Ureter (tissue), 1 donor: Measurements from ENCODE around the gene PCSK2. TPM values are rescaled to one million over a fixed set of nuclear protein-coding genes. Genes with fewer than 3 reads are reported as not detected.

Experiments used
- DNase-seq: peaks from one replicate; pipeline ENCODE4 v3.0.0-alpha.2; 2020; ENCODE audit warnings: low spot score
- total RNA-seq: library from RNA; stranded (reverse); gene quantifications from one replicate; pipeline ENCODE4 v1.2.4, GENCODE V29; 2023
- donor health status: DM: yes; HTN: yes; CAD: no.

Gene PCSK2
- total RNA-seq, 1 donor from 2014 or later: not detected

DNA sequence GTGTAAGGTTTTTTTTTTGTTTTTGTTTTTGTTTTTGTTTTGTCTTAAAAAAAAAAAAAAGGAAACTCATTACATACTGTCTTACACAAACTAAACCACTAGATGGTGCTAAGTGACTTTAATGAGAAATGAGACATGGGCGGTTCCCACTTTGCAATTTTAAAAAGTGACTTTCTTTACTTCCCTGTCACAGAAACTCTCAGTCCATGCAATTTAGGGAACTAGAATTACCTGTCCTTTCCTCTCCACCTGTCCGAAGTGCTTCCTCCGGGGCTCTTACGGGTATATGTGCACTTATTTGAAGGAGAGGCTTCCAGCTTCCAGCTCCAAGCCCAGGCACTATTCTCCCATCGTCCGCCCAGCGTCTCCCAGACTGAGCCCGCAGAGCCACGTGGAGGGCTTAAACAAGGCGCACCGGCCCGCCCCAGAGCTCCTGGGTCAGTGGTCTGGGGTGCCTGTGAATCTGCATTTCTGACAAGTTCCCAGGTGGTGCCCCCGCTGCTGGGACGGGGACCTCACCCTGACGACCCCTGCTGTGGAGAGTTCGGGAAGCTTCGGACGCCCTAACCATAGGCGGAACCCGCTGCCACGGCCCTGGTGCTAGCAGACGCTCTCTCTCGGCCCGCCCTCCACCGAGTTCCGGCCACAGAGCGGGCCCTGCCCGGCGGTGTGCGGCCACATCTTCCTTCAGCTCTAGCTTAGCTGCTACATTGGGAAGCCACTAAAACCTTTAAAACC is 278.2 kb downstream of the PCSK2 start:
- DNase-seq: peak; percentile 60

DNA sequence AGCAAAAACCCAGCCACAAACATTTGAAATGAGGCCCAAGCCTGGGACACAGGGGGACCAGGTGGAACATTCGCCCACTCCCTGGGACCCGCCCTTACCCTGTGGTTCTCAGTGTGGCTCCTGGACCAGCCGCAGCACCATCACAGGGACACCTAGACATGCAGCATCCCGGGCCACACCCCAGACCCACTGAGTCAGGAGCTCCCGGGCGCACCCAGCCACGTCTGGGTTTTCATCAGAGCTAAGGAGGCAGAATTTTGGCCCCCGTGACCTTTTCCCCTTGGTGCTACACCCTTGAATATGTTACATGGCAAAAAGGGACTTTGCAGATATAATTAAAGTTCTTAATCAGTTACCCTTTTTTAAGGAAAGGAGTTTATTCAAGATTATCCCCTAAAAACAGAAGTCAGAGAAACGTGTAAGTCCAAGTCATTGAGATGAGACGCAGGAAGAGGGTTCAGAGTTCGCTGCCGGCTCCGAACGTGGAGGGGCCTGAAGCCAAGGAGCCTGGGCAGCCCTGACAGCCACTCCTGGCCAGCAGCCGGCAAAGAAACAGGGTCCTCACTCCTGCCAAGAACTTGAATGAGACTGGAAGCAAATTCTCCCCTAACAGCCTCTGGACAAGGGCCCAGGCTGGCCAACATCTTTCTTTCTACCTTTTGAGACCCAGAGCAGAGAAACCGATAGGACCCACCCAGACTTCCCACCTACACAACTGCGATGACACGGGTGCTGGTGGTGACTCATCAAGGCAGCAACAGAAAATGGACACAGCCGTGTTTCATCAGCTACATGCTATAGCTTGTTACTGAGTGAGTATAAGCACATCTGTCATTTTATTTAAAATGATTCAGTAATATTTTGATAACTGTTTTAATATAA is 279.0 kb downstream of the PCSK2 start:
- DNase-seq: no peak

- no peak for DNase-seq
These were observed 280.2 kb downstream of the PCSK2 start for GRCh38 chr20:17507032-17507431.

DNA sequence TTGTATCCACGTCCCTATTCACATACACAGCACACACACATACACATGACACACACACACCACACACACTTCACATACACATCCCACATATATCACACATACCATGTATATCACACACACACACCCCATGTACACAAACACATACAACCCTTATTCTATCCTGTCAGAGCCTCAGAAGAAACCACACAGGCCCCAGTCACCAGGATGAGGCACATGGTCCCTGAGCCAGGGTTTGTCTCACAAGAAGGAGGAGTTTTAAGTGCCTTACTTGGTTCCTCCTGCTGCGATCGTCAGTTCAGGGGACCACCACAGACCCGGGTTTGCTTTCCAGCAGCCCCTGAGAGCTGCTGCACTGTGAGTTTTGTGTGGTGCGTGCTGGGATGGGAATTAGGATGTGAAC is 280.7 kb downstream of the PCSK2 start:
- no peak for DNase-seq

DNA sequence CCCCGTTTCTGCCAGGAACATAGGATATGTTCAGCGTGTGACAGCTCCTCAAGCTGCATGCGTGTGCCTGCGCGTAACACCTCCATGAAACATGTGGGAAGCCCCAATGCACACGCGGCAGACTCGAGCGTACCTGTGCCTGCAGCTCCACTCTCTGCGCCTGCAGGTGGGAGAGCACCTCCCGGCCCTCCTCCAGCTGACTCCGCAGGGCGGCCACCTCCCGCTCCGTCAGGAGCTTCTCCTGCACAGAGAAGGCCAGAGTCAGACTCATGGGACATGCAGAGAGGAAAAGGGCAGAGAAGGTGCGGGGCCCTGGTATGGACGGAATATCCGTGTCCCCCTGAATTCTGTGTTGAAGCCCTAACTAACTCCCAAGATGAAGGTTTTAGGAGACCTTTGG is 281.9 kb downstream of the PCSK2 start:
- DNase-seq: no peak

GRCh38 chr20:17510548-17510947 is 283.7 kb downstream of the PCSK2 start:
- no peak for DNase-seq

DNA sequence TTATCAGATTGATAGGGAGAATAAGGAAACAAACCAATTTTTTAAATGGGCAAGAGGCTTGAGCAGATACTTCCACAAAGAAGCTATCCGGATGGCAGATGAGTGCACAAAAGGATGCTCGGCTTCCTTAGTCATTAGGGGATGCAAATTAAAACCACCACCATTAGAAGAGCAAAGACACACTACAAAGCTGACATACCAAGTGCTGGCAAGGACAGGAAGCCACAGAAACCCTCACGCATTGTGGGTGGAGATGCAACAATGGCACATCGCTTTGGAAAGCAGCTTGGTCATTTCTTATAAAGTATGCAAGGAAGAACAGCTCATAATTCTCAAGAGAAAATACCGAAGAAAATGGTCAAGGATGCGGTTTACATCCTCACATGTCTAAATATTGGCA is 284.6 kb downstream of the PCSK2 start:
- no peak for DNase-seq

- no peak for DNase-seq
These were observed 287.1 kb downstream of the PCSK2 start for GRCh38 chr20:17513939-17514338.

- DNase-seq: no peak
These were observed 288.2 kb downstream of the PCSK2 start for GRCh38 chr20:17515053-17515452.

DNA sequence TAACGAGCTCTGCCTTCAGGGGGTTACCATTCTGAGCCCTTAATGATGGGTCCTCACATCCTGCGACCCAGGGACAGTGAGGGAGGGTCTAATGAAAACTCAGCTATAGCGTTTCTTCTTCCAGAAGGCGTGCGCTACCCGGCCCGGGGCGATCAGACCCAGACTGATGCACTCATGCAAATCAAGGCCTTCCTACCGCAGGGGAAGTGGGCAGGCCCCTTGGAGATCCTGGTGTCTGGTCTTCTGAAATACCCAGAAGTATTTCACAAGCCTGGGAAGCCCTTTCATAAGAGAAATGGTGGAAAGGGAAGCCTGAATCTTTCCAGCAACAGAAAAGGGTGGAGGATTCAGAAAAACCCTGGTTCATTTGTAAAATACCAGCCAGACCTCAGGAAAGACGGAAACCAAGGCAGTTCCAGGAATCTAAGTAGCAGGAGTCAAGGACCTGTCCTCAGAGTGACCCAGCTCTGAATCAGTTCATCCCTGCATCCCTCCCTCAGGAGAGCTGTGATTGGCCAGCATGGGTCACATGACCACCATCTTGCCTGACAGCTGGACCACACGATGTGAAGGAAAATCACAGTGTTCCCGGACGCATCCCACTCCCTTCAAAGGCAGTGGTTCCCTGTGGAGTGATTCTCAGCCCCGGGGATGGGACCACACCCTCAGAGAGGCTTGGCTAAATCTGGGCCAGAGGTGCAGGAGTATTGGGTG is 291.7 kb downstream of the PCSK2 start:
- DNase-seq: no peak

- no peak for DNase-seq
These were observed 292.9 kb downstream of the PCSK2 start for GRCh38 chr20:17519606-17520285.

- DNase-seq: no peak
These were observed 293.7 kb downstream of the PCSK2 start for GRCh38 chr20:17520583-17520982.

- DNase-seq: no peak
These were observed 295.7 kb downstream of the PCSK2 start for GRCh38 chr20:17522528-17522927.

DNA sequence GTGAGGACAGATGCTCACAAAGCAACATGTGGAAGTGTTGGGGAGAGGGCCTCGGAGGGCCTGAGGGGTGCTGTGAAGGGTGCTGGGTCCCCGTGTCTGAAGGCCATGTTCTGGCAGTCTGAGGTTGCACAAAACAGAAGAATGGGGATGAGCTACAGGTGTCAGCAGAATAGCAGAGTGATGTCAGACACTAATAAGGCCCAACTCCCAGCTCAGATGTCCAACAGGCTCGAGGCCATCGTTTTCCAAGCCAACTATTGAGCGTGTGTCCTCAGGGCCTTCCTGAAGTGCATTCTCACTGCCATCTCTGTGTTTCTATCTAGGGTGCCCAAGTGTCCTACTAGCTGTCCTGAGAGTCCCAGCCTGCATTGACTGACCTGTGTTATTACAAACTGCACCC is 296.5 kb downstream of the PCSK2 start:
- no peak for DNase-seq

- no peak for DNase-seq
These were observed 297.7 kb downstream of the PCSK2 start for GRCh38 chr20:17524560-17524959.

DNA sequence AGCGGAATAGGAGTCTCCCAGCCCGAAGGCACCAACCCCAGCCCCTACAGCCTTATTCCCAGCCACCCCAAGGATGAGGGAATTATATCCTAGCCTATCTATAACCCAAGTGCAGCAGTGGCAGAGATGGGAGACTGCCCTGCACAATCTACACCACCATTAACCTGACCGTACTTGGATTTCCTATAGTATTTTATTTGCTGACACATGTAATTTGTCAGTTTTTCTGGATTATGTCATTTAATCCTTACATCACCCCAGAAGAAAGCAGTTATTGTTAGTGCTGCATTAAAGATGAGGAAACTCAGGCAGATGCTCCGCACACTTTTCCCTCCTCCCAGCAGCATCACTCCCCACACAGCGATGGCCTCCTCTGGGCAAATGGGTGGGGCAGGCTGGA is 298.3 kb downstream of the PCSK2 start:
- DNase-seq: no peak

DNA sequence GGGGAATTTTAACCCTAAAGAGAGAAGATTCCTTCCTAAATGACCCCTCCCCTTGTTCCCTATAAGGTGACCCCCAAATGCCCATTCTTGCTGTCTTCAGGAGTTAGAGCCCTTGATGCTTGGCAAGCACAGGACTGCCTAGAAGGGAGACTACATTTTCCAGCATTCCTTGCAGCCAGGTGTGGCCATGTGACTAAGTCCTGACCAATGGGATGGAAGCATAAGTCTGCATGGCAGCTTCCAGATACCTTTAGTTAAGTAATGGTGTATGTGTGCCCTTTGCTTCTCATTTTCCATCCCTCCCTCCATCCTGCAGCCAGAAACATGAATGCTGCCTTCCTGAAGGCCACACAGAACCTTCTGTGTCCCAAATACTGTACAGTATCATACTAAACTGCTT is 298.8 kb downstream of the PCSK2 start:
- no peak for DNase-seq

DNA sequence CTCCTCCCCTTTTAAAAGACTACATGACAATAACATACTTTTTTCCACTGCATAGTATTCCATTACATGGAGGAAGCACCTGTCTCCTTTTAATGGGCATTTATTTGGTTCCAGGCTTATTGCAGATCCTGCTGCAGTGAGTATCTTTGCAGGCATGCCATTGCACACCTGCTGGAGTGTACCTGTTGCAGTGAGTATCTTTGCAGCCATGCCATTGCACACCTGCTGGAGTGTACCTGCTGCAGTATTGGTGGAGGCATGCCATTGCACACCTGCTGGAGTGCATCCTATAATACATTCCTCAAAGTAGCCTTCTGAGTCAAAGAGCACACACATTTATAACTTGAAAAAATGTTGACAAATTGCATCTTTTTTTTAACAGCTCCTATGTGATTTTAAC is 302.7 kb downstream of the PCSK2 start:
- DNase-seq: no peak

- DNase-seq: no peak
These were observed 303.3 kb downstream of the PCSK2 start for GRCh38 chr20:17530153-17530552.

DNA sequence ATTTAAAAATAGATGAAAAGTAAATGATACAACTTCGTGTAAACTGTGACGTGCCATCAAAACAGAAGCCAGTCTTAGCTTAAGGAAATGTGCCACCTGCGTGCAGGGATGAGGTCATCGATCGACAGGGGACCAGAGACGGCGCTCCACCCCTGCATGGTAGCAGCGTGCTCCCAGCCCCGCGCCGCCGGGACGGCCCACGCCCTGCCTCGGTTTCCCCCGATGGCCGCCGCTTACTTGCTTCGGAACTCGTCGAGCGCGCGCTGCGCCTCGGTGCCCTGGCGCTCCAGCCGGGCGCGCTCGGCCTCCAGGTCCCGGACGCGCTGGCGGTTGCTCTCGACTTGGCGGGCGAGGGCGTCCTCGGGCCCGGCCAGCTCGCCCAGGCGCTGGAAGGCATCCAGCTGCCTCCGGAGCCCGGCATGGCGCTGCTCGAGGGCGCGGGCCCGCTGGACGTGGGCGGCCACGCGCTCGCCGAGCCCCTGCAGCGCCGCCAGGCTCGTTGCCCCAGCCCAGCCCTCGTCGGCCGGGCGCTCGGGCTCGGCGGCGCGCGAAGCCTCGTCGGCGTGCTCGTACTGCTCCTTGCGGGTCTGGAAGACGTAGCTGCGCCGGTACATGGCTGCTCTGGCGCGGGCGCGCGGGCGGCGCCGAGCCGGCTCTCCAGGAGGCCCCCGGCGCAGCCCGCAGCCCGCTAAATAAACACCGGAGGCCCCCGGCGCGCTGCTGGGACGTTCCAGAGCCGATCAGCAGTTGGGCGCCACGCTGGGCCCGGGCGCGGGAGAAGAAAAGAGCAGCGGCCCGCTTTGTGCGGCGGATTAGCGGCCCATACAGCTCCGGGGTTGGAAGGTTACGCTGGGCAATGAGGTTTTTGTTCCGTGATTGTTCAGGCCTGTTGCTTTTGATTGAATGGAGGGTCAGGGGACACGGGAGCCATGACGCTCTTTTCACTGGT is 304.1 kb downstream of the PCSK2 start, which contains the start of gene BFSP1:
BFSP1 (minus strand) TSS at position 664 of the 949 bp plus-strand sequence; CDS start at position 614, 50 bp downstream.
- DNase-seq: peak; percentile 50

- DNase-seq: no peak
These were observed 304.8 kb downstream of the PCSK2 start for GRCh38 chr20:17531665-17532025.
